ENCODE measurements around the gene C4orf51.

GRCh38 chr4:145720656-145721055 is 40.7 kb downstream of the C4orf51 start:
- no peak for TF ChIP-seq POLR2A (IDR thresholded peaks at IDR 0.05)
- TF ChIP-seq CTCF (IDR thresholded peaks at IDR 0.05), result no peak

All from uterus (tissue), 2 donors.